Measurements from ENCODE around the gene GMDS.

Gene GMDS

DNA sequence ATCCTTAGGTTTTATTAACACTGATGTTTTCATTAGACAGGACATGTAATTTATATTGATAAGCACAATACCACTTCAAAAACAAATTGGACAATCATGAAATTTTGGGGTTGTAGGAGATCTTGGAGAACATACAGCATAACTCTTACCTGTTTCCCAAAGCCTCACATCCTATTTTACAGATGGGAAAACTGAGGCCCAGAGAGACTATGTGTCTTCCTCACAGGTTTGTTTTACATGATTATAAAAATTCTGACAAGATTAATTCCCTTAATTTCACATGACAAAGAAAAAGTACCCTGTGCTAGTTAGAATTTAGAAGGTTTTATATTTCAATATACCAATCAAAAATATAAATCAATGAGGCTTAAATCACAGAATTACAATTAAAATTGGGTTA, 145.5 kb downstream of the GMDS start:
- DNase-seq (ENCODE audit: low read depth), result no peak

DNA sequence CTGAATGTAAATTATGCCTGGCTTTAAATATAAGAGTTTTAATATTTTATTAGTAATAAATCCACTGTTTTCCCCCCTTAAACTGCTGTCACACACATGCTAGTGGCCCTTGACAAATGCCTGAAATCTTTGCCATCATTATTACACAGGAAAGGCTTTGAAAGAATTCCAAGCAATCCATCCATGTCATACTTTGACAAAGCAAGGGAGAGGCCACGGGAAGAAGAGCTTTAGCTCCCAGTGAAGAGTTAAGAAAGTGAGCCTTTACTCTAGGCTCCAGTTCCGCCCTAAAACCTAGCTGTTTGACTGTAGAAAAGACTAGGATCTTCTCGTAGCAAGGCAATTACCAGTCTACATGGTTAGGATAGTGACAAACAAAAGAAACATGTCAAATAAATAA, 147.9 kb downstream of the GMDS start:
- DNase-seq (ENCODE audit: low read depth), result no peak

DNA sequence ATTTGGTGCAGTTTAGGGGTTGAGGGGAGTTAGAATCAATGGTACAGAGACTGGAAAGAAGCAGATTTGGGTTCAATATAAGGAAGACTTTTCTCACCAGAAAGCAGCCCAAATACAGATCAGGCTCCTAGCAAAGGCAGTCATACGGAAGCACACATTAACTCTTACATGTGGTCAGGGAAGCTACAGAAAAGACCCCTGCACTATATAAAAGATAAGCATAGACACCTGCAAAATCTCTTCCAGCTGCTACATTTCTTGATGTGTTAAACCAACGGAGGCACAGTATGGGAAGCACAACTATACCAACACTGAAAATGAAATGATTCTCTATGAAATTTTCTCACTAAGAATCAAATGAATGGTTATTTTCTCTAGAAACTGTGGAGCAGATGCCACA, 150.8 kb downstream of the GMDS start:
- DNase-seq (ENCODE audit: low read depth), result no peak

DNA sequence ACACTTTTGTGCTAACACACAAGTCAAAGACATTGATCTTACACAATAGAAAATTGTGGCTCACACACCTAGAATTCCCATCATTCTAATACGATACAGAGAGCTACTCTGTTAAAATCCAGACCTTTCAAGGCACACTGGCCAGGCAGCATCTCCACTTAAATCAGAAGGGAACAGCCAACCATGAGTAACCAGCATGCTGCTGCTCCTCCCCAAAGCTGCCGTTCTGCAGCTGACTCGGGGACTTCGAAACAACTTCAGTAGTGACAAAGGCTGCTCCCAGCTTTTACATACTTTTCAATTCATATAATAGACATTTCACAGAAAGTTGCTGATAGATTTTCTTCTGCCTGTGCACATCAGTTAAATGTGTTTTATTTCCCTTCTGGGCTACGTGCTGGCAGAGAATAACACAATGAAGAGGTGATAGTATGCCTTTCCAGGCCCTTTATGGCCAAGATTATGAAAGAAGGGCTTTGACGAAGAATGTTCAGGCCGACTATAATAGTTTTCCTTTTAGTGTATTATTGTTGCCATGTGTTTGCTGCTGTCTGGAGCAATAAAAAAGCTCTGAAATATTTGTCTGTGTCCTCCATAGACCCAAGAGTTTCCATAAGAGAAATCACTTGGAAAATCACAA, 159.0 kb downstream of the GMDS start:
- DNase-seq (ENCODE audit: low read depth), result no peak

DNA sequence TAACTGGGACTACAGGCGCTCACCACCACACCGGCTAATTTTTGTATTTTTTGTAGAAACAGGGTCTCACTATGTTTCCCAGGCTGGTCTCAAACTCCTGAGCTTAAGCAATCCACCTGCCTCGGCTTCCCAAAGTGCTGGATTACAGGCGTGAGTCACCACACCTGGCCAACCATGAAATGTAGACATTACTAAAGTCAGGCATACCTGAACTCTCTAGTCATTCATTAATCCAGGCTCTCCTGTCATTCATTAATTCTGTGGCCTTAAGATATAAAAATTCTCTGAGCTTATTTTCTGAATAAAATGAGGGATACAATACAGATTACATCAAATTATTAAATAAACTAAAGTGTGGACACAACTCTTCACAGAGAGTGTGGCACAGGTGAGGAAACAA, 159.7 kb downstream of the GMDS start:
- DNase-seq (ENCODE audit: low read depth), result no peak

DNA sequence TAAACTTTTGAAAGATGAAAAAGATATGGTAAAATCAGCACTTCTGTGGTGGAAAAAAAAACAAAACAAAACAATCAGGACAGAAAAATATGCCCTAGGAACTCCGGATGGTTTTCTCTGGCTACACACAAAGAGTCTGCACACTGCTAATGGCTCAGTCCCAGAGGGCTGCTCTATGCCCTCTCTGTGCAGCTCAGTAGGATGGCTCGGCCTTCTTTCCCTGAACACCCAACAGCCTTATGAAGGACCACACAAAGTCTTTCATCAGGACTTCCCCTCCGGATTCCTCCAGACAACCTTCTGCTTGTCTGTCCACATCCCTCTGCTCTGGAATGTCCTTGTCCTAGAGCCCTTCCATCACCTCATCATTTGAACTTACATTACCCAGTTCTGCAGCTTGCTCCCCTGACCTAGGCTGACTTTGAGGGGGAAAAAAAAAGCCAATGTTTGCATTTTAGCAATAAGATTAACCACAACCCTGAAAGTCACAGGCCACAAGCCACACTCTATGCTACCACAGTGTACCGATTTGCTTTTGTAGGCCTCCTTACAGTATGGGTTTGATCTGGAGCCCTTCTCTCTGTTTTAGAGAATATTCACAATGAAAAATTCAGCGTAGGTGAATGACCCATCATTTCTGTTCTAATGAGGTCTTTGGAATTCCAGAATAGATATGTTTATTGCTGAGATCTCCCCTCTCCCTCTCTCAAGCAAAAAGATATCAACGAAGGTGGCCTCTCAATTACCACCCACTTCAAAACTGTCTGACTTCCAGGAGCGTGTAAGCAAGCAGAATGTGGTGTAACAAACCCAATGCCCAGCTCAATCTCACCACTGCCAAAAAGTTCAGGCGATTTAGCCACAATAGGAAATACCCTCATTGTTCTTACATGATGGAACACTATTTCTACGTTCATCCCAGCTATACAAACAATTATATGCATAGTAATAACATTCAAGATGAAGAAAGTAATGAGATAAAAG, 164.0 kb downstream of the GMDS start:
- no peak for DNase-seq (ENCODE audit: low read depth)

DNA sequence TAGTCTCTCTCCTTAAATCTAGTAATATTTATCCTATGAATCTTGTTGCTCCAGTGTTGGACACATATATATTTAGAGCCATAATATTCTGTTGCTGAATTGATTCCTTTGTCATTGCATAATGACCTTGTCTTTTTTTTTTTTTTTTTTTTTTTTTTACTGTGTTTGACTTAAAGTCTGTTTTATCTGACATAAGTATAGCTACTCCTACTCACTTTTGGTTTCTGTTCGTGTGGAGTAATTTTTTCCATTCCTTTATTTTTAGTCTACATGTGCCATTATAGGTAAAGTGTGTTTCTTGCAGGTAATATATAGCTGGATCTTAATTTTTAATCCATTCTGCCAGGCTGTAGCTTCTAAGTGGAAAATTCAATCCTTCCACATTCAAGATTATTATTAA, 166.5 kb downstream of the GMDS start:
- DNase-seq (ENCODE audit: low read depth), result no peak

DNA sequence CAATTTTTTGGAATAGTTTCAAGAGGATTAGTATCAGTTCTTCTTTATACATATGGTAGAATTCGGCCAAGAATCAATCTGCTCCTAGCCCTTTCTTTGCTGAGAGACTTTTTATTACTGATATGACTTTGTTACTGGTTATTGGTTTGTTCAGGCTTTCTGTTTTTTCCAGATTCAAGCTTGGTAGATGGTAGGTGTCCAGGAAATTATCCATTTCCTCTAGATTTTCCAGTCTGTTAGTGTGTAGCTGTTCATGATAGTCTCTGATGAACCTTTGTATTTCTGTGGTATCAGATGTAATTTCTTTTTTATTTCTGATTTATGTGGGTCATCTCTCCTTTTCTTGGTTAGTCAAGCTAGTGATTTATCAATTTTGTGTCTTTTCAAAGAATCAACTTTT, 167.6 kb downstream of the GMDS start:
- DNase-seq (ENCODE audit: low read depth), result no peak

DNA sequence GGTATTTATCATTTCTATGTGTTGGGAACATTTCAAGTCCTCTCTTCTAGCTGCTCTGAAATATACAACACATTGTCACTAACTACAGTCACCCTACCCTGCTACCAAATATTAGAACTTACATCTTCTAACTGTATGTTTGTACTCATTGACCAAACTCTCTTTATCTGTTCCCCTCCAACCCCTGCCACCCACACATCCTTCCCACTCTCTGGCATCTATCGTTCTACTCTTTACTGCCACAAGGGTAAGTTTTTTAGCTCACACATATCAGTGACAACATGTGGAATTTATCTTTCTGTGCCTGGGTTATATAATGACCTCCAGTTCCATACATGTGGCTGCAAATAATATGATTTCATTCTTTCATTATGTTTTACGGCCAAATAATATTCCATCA, 171.9 kb downstream of the GMDS start:
- no peak for DNase-seq (ENCODE audit: low read depth)

DNA sequence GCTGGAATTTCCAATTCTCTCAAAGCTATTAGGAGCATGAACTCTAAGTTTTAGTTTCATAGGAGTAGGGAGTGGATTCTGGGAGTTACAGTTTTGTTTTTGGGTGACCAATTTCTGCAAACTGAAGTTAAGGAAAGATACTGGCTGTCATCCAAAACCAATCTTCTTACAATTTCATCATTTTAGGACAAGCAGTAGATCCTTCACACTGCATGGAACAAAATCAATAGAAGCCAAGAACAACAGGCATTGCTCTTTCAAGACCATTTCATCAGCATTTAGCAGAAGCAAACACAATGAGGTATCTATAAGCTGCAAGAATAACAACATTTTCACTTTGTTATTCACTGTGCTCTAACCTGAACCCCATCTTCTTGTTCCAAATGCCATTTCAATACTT, 173.0 kb downstream of the GMDS start:
- no peak for DNase-seq (ENCODE audit: low read depth)

DNA sequence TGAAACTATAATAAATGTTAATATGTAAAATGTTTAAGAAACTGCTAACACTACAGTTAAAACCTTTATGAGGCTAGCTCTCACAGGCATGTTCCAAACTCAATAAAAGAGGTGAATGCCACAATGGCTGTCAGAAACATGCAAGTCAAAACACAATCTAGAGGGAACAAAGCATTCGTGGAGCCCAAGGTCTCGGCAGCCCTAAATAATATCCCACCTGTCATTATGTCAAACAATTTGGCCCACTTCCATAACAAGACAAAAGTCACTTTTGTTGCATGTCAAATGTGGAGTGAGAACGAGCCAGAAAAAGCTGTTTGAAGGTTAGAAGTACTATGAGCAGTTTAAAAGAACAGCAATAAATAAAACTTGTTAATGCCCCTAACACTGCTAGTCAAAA, 181.9 kb downstream of the GMDS start:
- no peak for DNase-seq (ENCODE audit: low read depth)

DNA sequence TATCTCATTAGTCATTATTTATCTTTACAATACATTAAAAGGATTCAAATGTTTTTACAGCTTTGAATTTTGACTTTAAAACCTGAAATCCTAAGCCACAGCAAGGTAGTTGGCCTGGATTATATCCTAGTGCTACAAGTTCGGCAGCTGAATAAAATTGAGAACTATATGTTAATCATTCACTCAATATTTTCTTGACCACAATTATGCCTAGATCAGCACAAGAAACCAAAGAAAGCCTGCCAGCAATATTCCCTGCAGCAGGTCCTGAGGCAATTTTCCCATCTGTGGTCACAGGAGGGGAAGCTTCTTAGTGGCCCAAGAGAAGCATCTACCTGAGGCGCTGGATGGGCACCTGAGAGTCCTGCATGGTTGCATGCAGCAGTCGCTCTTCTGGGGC, 183.5 kb downstream of the GMDS start:
- DNase-seq (ENCODE audit: low read depth), result no peak

DNA sequence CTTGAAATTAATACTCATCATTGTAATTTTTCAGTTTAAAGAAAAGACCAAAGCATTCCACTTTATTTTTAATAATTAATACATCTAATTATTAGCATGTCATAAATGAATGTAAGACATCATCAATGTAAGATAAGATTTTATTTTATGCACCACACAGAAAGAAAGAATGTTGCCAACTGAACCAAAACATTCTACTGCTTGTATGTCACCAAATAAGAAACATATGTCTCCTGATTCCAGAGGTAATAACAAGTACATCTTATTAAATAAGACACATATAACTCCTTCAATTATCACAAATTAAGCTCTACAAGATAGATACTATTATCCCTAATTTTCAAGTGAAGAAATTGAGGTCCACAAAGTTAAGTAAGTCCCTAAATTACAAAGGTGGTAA, 189.5 kb downstream of the GMDS start:
- no peak for DNase-seq (ENCODE audit: low read depth)

DNA sequence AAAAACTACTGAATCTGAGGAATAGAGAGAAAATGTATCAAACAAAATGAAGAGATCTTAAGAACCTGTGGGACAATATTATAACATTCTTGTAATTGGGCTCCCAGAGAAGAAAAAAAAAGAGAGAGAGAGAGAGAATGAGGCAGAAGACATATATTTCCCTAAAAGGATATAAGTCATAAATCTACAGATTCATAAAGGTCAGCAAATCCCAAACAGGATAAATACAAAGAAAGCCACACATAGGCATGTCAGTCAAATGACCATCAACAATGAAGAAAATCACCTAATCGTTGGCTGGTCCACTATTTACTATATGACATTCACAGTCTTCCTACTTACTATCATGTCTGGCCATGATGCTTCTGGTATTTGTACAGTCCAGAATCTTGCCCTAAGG, 190.3 kb downstream of the GMDS start:
- DNase-seq (ENCODE audit: low read depth), result no peak

DNA sequence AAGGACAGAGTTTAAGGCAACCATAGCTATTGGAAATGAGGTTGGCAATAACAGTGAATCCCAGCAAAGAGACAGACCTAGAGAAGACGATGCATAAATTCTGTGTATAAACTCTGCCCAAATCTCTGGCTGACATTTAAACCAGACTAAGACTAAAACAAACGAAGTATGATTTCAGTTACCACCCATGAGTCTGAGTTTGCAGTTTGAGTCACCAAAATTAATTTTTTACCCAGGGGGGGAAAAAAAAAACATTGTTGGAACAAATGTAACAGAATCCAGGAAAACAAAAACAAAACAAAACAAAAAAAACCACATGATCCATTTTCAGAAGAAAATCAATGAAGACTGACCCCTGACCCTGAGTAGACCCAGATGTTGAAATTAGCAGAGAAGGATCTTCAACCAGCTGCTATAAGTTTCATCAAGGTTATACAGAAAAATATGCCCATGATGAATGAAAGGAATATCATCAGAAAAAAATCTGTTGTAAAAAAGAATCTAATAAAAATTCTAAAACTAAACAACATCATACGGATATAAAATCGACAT, 190.8 kb downstream of the GMDS start:
- no peak for DNase-seq (ENCODE audit: low read depth)

DNA sequence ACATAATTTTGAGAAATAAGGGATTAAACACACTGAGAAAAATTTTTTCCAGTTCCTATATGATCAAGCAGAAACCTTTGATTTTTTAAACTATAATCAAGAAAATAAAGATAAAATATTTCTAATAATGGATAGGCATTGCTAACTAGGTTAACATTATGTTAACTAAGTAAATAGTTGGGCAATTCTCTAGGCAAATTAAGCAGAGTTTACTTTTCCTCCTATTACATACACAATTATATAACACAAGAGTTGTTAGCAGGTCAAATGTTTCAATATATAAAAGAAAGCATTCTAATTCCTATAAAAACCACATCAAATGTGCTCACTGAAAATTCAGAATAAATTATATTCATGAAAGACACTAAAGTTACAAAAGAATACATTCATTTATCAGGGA, 191.7 kb downstream of the GMDS start:
- no peak for DNase-seq (ENCODE audit: low read depth)

DNA sequence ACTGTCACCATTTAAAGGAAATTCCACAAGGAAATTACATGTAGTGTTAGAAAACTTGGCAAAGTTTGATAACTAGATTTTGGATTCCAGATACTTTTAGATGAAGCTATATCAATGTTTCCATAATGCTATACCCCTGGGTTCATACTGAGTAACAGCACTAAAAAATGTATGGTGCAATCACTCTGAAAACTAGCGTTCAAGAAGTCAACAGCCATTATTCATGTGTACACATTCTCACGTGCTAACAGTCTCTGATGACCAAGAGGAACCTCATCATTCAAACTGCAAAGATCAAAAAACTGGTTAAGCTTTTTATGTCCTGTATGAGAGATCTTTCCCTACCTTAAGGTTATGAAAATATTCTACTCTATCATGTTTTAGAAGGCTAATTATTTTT, 197.6 kb downstream of the GMDS start:
- peak; percentile 13 for DNase-seq (ENCODE audit: low read depth)

DNA sequence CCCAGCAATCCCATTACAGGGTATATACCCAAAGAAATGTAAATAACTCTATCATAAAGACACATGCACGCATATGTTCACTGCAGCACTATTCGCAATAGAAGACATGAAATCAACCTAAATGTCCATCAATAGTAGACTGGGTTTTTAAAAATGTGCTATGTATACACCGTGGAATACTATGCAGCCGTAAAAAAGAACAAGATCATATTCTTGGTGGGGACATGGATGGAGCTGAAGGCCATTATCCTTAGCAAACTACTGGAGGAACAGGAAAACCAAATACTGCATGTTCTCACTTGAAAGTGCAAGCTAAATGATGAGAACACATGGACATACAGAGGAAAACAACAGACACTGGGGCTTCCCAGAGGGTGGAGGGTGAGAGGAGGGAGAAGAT, 201.2 kb downstream of the GMDS start:
- no peak for DNase-seq (ENCODE audit: low read depth)

DNA sequence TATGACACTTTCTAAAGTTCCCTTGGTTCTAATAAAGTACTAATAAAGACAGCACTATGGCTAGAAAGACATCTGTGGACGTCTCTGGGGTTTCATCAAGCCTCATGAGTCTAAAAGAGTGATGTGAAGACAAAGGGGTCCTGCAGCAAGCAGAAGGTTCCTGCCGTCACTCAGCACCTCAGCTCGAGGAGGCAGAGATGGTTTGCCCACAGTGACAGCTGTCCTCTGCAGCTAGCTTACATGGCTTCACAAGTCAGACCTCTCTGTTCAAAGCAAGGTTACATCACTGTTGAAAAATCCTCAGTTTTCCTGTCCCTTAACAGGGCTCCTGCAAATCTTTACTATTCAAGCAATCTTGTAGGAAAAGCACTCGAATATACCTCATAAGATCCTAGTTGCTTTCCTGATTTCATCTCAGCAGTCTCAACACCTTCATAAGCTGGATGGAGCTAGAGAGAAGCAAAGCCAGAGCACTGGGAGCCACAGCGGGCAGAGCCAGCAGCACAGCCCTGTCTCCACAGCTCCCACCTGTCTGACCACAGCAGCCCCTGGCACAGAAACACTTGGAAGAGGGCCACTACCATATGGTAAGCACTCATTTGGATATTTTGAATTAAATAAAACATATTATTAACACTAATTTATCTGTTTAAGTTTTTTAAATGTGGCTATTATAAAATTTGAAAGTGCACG, 202.3 kb downstream of the GMDS start:
- no peak for DNase-seq (ENCODE audit: low read depth)

DNA sequence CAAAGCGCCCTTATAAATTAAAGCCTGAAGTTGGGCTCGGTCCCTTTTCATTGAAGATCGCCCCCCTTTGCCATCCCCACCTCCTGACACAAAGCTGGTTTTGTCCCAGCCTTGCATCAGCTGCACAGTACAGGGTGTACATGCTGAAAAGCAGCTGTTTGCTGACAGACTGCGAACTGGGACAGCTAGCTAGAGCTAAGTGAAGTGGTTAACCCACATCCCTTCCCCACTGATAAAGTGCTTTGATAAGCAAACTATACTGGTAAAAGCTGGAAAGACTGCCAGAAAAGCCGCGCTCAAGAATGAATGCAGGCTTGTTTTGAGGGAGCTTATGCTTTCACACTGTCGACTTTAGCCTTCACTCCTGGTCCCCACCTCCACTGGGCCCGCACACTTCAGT, 207.3 kb downstream of the GMDS start:
- peak; percentile 32 for DNase-seq (ENCODE audit: low read depth)

DNA sequence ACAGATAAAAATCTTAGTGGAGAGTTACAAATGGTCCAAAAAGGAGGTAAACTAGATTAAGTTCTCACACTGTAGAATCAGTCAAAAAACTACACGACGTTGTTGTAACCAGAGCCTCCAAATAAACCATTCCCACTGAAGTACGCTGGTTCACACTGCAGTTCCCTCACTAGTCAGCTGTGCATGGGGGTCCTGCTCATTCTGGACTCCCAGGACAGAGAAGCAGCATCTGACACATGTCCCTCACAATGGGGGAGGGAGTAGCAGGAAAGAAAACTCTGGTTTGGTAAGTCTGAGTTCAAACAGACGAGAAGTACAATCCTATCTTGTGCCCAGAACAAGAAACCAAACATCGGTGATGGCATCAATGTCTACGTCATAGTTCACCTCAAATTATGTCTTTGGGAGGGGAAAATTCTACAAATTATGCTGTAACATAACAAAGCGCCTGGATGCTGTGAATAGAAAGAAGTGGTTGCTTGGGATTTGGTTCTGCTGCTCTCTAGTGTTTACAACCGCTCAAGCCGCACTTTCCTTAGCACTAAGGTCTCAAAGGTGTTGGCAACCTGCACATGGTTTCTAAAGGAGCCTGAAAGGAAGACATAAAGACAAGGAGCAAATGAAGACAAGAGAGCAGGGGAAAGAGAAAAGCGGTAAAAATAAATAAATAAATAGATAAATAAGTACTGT, 208.0 kb downstream of the GMDS start:
- DNase-seq (ENCODE audit: low read depth), result peak; percentile 9

DNA sequence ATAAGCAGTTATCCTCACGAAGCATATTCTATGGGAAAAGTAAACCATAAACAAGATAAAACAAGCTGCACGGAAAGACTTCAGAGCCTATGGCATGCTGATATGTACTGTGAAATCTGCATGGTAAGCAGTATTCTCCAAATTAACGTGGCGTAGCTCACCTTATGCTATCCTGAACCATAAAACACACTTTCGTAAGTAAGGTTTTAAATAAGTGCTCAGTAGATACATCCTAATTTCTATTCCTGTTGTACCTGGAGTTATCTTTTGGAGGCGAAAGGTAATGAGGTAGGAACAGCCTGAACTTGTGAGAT, 208.7 kb downstream of the GMDS start:
- no peak for DNase-seq (ENCODE audit: low read depth)

All from amniotic epithelial cell (primary cell).